Endothelial cell (in vitro differentiated cells): ENCODE results near the gene SYT17. TPM values are rescaled to one million over a fixed set of nuclear protein-coding genes. Genes with fewer than 3 reads are reported as not detected.
A peak's percentile ranks its signal among the peaks of the same experiment; 100 is the strongest.

Source experiments
- DNase-seq: peaks from one replicate; pipeline ENCODE4 v3.0.0; 2021; ENCODE audit warnings: low spot score
- H3K27ac Mint-ChIP-seq: one replicate; pipeline ENCODE4 v1.8.0; 2021; ENCODE audit warnings: mixed read lengths, inconsistent platforms; ENCODE audit not compliant: unreplicated experiment
- H3K27me3 Mint-ChIP-seq: one replicate; pipeline ENCODE4 v1.8.0; 2021; ENCODE audit warnings: mild to moderate bottlenecking, moderate library complexity, mixed read lengths, inconsistent platforms; ENCODE audit not compliant: unreplicated experiment
- H3K36me3 Mint-ChIP-seq: one replicate; pipeline ENCODE4 v1.8.0; 2021; ENCODE audit warnings: mild to moderate bottlenecking, low read depth, mixed read lengths, inconsistent platforms; ENCODE audit not compliant: unreplicated experiment
- H3K4me1 Mint-ChIP-seq: one replicate; pipeline ENCODE4 v1.8.0; 2021; ENCODE audit warnings: mild to moderate bottlenecking, mixed read lengths, inconsistent platforms; ENCODE audit not compliant: unreplicated experiment
- H3K4me3 Mint-ChIP-seq: one replicate; pipeline ENCODE4 v1.8.0; 2021; ENCODE audit warnings: mild to moderate bottlenecking, mixed read lengths, inconsistent platforms; ENCODE audit not compliant: unreplicated experiment
- H3K9me3 Mint-ChIP-seq: one replicate; pipeline ENCODE4 v1.8.0; 2021; ENCODE audit warnings: mixed read lengths, inconsistent platforms; ENCODE audit not compliant: unreplicated experiment
- total RNA-seq: library from RNA; stranded (reverse); fragmentation: NEBNext Ultra II Directional; extraction: Animal tissue kit (Norgen Biotek cat#: 25700); gene quantifications from one replicate; pipeline ENCODE4 v1.2.1, GENCODE V29; 2021; ENCODE audit not compliant: unreplicated experiment
- TF ChIP-seq, protein P1 (sequence below): fragments of 200-600 bp; sonication (generic); IDR thresholded peaks from one replicate; pipeline ENCODE4 v1.5.0; 2021; ENCODE audit warnings: antibody characterized with exemption; ENCODE audit not compliant: unreplicated experiment

Gene SYT17
- total RNA-seq, 1 donor from 2014 or later = 16.4 TPM

DNA sequence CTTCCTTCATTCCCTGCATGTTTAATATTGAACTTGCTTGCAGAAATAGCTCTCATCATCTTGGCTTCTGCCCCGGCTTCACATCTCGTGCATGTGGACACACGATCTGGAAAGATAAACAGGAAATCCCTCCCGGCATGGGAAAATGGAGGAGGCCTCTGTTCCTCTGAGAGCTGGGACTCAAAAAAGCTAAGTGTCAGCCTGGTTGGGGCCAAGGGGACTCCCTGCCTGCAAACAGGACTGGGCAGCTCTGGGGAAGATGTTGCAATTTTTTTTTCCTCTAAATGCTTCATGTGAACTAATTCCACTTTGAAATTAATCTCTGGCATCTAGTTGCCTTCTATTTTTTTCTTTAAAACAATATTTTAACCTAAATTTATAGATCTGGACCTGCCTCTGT is 29.4 kb upstream of the SYT17 start:
- DNase-seq = peak; percentile 36
- H3K4me1 Mint-ChIP-seq = peaks cover 35% of the 10 kb centered on the region
- H3K27ac Mint-ChIP-seq = peak overlapping the region; percentile 68
- TF ChIP-seq, protein P1, sequence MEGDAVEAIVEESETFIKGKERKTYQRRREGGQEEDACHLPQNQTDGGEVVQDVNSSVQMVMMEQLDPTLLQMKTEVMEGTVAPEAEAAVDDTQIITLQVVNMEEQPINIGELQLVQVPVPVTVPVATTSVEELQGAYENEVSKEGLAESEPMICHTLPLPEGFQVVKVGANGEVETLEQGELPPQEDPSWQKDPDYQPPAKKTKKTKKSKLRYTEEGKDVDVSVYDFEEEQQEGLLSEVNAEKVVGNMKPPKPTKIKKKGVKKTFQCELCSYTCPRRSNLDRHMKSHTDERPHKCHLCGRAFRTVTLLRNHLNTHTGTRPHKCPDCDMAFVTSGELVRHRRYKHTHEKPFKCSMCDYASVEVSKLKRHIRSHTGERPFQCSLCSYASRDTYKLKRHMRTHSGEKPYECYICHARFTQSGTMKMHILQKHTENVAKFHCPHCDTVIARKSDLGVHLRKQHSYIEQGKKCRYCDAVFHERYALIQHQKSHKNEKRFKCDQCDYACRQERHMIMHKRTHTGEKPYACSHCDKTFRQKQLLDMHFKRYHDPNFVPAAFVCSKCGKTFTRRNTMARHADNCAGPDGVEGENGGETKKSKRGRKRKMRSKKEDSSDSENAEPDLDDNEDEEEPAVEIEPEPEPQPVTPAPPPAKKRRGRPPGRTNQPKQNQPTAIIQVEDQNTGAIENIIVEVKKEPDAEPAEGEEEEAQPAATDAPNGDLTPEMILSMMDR = no peak
- no peaks in the 10 kb centered on the region for H3K9me3 Mint-ChIP-seq
- H3K4me3 Mint-ChIP-seq = no peak overlapping the region
- H3K27me3 Mint-ChIP-seq = no peaks in the 10 kb centered on the region
- no peaks in the 10 kb centered on the region for H3K36me3 Mint-ChIP-seq

DNA sequence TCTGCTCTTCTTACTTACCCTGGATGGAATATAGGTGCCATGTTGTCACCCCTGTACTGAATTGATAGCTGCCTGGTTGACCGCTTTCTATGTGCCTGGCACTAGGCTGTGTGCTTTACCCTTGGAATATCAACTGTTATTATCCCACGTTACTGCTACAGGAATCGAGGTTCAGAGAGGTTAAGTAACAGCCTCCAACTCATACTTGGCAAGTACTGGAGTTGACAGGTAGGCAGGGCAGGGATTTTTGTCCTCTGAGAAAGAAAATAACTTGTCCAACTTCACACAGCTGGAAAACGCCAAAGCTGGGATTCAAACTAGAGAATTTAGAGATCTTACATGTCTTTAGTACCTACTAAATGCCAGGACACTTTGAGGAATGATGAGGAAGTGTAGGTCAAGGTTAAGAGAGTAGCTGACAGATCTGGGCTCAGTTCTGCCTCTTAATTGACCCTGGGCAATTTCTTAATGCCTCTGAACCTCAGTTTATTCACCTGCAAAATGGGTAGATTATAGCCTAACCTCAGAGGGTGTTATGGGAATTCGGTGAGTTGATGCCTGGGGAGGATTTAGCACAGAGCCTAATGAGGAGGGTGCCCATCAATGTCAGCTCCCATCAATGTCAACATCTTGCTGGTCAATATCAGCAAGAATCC is 28.5 kb upstream of the SYT17 start:
- no peaks in the 10 kb centered on the region for H3K9me3 Mint-ChIP-seq
- DNase-seq = no peak
- H3K4me1 Mint-ChIP-seq = peaks cover 35% of the 10 kb centered on the region
- H3K27ac Mint-ChIP-seq = no peak overlapping the region
- TF ChIP-seq, protein P1 = no peak
- no peaks in the 10 kb centered on the region for H3K36me3 Mint-ChIP-seq
- no peaks in the 10 kb centered on the region for H3K27me3 Mint-ChIP-seq
- H3K4me3 Mint-ChIP-seq = no peak overlapping the region

GRCh38 chr16:19140396-19140795 is 27.6 kb upstream of the SYT17 start:
- TF ChIP-seq, protein P1 = no peak
- no peak for DNase-seq
- Mint-ChIP-seq H3K4me1 (peaks cover 32% of the 10 kb centered on the region), H3K4me3 (no peak overlapping the region), H3K36me3 (no peaks in the 10 kb centered on the region), H3K9me3 (no peaks in the 10 kb centered on the region), H3K27me3 (no peaks in the 10 kb centered on the region), H3K27ac (no peak overlapping the region)

- Mint-ChIP-seq H3K27me3 (no peaks in the 10 kb centered on the region), H3K27ac (no peak overlapping the region), H3K36me3 (no peaks in the 10 kb centered on the region), H3K4me3 (no peak overlapping the region), H3K9me3 (no peaks in the 10 kb centered on the region), H3K4me1 (peaks cover 9% of the 10 kb centered on the region)
- TF ChIP-seq, protein P1 = no peak
- no peak for DNase-seq
Measured at GRCh38 chr16:19142939-19143598, 25.0 kb upstream of the SYT17 start.

DNA sequence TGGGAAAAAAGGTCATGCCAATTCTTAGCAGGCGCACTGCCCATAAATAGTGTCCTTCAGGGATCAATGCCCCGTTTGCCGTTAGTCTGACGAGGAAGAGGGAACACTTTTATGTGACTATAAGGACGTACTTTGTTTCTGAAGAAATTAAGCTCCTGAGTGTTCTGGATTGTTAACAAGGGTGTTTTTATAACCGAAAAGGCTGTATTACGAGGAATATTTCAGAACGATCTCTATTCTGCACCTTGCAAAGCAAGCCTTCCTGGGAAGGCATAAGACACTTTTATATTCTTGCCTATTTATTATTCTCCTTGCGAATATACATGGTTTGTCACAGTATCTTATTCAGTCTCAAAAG is 24.5 kb upstream of the SYT17 start:
- DNase-seq = no peak
- Mint-ChIP-seq H3K27ac (no peak overlapping the region), H3K4me3 (no peak overlapping the region), H3K4me1 (peaks cover 7% of the 10 kb centered on the region), H3K27me3 (no peaks in the 10 kb centered on the region), H3K9me3 (no peaks in the 10 kb centered on the region), H3K36me3 (no peaks in the 10 kb centered on the region)
- TF ChIP-seq, protein P1 = no peak
